Subcutaneous abdominal adipose tissue (tissue), 5 donors: ENCODE data around the gene EPYC.
"Not testable (repeated sequence)": the region's sequence is repeated elsewhere in the genome, so short reads cannot be mapped to it uniquely, and the experiment has no call there.

Experiments
- H3K27ac ChIP-seq: one replicate; pipeline ENCODE4 v1.7.0; 2013; ENCODE audit warnings: low read depth, mild to moderate bottlenecking, inconsistent platforms, low read length, moderate library complexity
- H3K27me3 ChIP-seq, 5 donors: one replicate each; pipeline ENCODE4 v1.7.0; 2013; ENCODE audit warnings: low read length in 5 of 5, inconsistent platforms in 1 of 5; ENCODE audit not compliant: control insufficient read depth in 5 of 5, insufficient read depth in 4 of 5
- H3K36me3 ChIP-seq, 5 donors: one replicate each; pipeline ENCODE4 v1.7.0; 2013; ENCODE audit warnings: low read length in 5 of 5; ENCODE audit not compliant: control insufficient read depth in 5 of 5, insufficient read depth in 5 of 5
- H3K4me1 ChIP-seq, 5 donors: one replicate each; pipeline ENCODE4 v1.7.0; 2013; ENCODE audit warnings: low read length in 5 of 5, mild to moderate bottlenecking in 3 of 5, moderate library complexity in 1 of 5; ENCODE audit not compliant: control insufficient read depth in 5 of 5, insufficient read depth in 5 of 5
- H3K4me3 ChIP-seq, 5 donors: one replicate each; pipeline ENCODE4 v1.7.0; 2013; ENCODE audit warnings: low read length in 5 of 5, low read depth in 1 of 5
- H3K9ac ChIP-seq, 5 donors: one replicate each; pipeline ENCODE4 v1.7.0; 2013; ENCODE audit warnings: low read length in 5 of 5, mild to moderate bottlenecking in 4 of 5, moderate library complexity in 3 of 5
- H3K9me3 ChIP-seq, 5 donors: one replicate each; pipeline ENCODE4 v1.7.0; 2013; ENCODE audit warnings: low read length in 5 of 5; ENCODE audit not compliant: control insufficient read depth in 5 of 5
- donor health status: healthy.
- donor health status: healthy.
- donor health status: healthy.
- donor health status: healthy.
- donor health status: healthy.

The EPYC gene

GRCh38 chr12:90991952-90992465, 12.8 kb downstream of the EPYC start:
- H3K4me1 ChIP-seq = peaks cover 0 to 12% (median 6%) of the 10 kb centered on the region in 5 donors
- no peak overlapping the region for H3K9ac ChIP-seq
- H3K27ac ChIP-seq = no peak overlapping the region
- H3K27me3 ChIP-seq = no peaks in the 10 kb centered on the region
- H3K4me3 ChIP-seq = no peak overlapping the region
- H3K9me3 ChIP-seq = no peaks in the 10 kb centered on the region
- H3K36me3 ChIP-seq = no peaks in the 10 kb centered on the region

- no peak overlapping the region for H3K27ac ChIP-seq
- H3K4me3 ChIP-seq = no peak overlapping the region
- H3K9ac ChIP-seq = no peak overlapping the region
- no peaks in the 10 kb centered on the region for H3K27me3 ChIP-seq
- peaks cover 0 to 3% (median 0%) of the 10 kb centered on the region in 5 donors for H3K9me3 ChIP-seq
- H3K4me1 ChIP-seq = peaks cover 0 to 12% (median 6%) of the 10 kb centered on the region in 5 donors
- H3K36me3 ChIP-seq = no peaks in the 10 kb centered on the region
These were observed 14.2 kb downstream of the EPYC start for GRCh38 chr12:90990611-90991010.

GRCh38 chr12:90989686-90990111, 15.1 kb downstream of the EPYC start:
- no peaks in the 10 kb centered on the region for H3K36me3 ChIP-seq
- H3K27me3 ChIP-seq = no peaks in the 10 kb centered on the region
- H3K4me3 ChIP-seq = no peak overlapping the region
- peaks cover 0 to 12% (median 6%) of the 10 kb centered on the region in 5 donors for H3K4me1 ChIP-seq
- no peak overlapping the region for H3K9ac ChIP-seq
- H3K27ac ChIP-seq = no peak overlapping the region
- peaks cover 0 to 3% (median 0%) of the 10 kb centered on the region in 5 donors for H3K9me3 ChIP-seq

- Histone ChIP-seq H3K9me3 (peaks cover 0 to 3% (median 0%) of the 10 kb centered on the region in 5 donors), H3K27ac (no peak overlapping the region), H3K9ac (no peak overlapping the region), H3K27me3 (no peaks in the 10 kb centered on the region), H3K4me3 (no peak overlapping the region), H3K36me3 (no peaks in the 10 kb centered on the region), H3K4me1 (peaks cover 0 to 12% (median 6%) of the 10 kb centered on the region in 5 donors)
These were observed 17.3 kb downstream of the EPYC start for GRCh38 chr12:90987520-90987919.

- Histone ChIP-seq H3K9me3 (peaks cover 0 to 3% (median 0%) of the 10 kb centered on the region in 5 donors), H3K9ac (no peak overlapping the region), H3K4me3 (no peak overlapping the region), H3K27me3 (no peaks in the 10 kb centered on the region), H3K27ac (no peak overlapping the region), H3K4me1 (peaks cover 0 to 12% (median 6%) of the 10 kb centered on the region in 5 donors), H3K36me3 (no peaks in the 10 kb centered on the region)
These were observed 17.7 kb downstream of the EPYC start for GRCh38 chr12:90987101-90987500.

GRCh38 chr12:90985331-90985730, 19.4 kb downstream of the EPYC start:
- not testable (repeated sequence) for H3K9me3 ChIP-seq, H3K27ac ChIP-seq, H3K36me3 ChIP-seq, H3K9ac ChIP-seq, H3K27me3 ChIP-seq, H3K4me3 ChIP-seq
- H3K4me1 ChIP-seq = peaks cover 0 to 12% (median 6%) of the 10 kb centered on the region in 5 donors

- Histone ChIP-seq H3K4me1 (peaks cover 0 to 3% (median 0%) of the 10 kb centered on the region in 5 donors), H3K36me3 (no peaks in the 10 kb centered on the region), H3K9ac (no peak overlapping the region), H3K9me3 (peaks cover 0 to 3% (median 0%) of the 10 kb centered on the region in 5 donors), H3K27me3 (no peaks in the 10 kb centered on the region), H3K27ac (no peak overlapping the region), H3K4me3 (no peak overlapping the region)
These were observed 20.7 kb downstream of the EPYC start for GRCh38 chr12:90984114-90984513.

GRCh38 chr12:90982170-90982569, 22.6 kb downstream of the EPYC start:
- Histone ChIP-seq H3K4me1 (no peaks in the 10 kb centered on the region), H3K4me3 (no peak overlapping the region), H3K27me3 (no peaks in the 10 kb centered on the region), H3K27ac (no peak overlapping the region), H3K9ac (no peak overlapping the region), H3K9me3 (peaks cover 0 to 3% (median 0%) of the 10 kb centered on the region in 5 donors), H3K36me3 (no peaks in the 10 kb centered on the region)

- H3K4me1 ChIP-seq = no peaks in the 10 kb centered on the region
- no peak overlapping the region for H3K9ac ChIP-seq
- no peaks in the 10 kb centered on the region for H3K36me3 ChIP-seq
- H3K4me3 ChIP-seq = no peak overlapping the region
- no peak overlapping the region for H3K27ac ChIP-seq
- no peaks in the 10 kb centered on the region for H3K27me3 ChIP-seq
- no peaks in the 10 kb centered on the region for H3K9me3 ChIP-seq
These were observed 24.8 kb downstream of the EPYC start for GRCh38 chr12:90979951-90980350.

GRCh38 chr12:90979019-90979418, 25.8 kb downstream of the EPYC start:
- Histone ChIP-seq H3K36me3 (no peaks in the 10 kb centered on the region), H3K4me3 (no peak overlapping the region), H3K27me3 (no peaks in the 10 kb centered on the region), H3K9me3 (no peaks in the 10 kb centered on the region), H3K9ac (no peak overlapping the region), H3K27ac (no peak overlapping the region), H3K4me1 (no peaks in the 10 kb centered on the region)
